Measurements from ENCODE around the gene PLK5.

PLK5 gene

DNA sequence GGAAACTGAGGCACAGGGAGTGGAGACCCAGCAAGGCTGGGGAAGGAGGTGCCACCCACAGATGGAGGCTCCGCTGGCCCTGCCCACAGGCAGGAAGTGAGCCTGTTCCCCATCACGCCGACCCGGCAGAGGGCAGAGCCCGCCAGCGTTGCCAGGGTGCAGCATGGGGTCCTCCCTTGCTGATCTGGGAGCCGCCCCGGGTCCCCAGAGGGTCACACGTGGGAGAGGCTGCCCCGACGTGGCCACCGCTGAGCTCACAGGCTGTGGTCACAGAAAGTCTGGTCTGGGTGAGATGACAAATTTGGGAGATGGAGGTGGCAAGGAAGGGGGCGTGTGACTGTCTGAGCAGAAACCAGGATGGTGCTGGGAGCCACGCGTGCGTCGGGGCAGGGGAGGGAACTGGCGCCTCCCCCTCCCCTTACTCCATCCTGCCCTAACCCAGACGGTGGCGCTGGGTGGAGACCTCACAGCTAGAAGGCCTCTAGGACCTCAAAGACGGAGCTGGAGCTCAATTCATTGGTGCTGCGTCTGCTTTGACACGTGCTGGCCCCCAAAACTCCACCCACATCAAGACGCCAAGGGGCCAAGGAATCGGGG lies 36.5 kb downstream of the PLK5 start:
- DNase-seq = no peak

DNA sequence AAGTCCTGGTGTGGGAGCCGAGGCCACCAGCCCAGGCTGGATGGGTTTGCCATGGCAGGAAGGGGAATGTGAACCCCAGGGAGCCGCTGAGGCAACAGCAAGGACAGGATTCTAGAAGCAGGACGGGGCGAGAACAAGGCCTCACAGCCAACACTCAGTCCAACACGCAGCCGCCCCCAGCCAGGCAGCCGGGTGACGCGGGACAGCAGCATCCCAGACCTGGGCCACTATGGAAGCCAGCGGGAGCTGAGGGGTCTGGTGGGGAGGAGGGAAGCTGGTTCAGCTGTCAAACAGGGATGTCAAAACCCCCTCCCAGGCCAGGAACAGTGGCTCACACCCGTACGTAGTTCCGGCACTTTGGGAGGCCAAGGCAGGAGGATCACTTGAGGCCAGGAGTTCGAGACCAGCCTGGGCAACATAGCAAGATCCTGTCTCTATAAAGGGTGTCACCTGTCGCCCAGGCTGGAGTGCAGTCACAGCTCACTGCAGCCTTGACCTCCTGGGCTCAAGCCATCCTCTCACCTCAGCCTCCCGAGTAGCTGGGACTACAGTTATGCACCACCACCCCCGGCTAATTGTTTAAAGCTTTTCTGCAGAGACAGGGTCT lies 37.5 kb downstream of the PLK5 start:
- no peak for DNase-seq

DNA sequence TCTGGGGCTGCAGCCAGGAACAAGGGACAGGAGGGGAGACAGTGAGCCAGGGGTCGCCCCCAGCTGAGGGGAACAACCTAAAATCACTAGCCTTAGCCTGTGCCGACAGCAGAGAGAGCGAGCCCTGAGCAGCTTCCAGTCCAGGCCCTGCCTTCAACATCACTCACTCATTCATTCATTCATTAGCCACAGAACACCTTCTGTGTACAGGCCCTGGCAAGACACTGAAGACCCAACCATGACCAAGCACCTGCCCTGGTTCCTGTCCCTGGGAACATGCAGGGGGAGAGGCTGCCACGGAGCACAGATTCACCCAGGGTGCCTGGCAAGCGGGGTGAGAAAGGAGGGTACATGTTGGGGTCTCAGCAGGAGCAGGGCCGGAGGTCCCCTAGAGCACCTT lies 39.4 kb downstream of the PLK5 start:
- DNase-seq = no peak

- DNase-seq = peak; percentile 87
Observed at GRCh38 chr19:1566392-1567115, 42.7 kb downstream of the PLK5 start.

DNA sequence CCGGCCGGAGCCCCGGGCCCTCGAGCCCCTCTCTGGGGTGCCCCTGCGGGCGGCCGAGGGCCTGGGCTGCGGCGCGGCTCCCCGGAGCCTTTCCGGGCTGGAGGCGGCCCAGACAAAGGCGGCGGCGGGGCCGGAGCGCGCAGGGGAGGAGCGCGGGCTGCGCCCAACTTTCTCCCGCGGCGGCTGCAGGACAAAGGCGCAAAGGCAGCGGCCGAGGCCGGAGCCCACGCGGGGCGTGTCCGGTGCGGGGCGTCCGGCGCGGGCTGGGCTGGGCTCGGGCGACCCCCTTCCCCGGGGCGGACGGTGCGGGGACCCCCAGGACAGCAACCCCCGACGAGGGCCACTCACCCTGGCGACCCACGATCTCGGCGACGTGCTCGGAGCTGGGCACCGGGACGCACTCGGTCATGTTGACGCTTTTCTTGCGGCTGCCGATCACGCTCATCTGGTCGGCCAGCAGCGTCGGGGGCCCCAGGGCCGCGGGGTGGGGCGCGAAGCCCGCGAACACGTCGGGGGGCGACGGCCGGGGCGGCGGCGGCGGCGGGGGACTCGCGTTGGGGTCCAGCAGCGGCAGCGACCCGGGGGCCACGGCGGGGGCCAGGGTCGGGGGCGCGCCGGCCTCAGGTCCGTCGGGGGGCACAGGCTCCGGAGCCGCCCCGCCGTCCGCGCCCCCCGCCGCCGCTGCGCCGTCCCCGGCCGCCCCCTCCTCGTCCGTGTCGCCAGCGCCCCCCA lies 43.4 kb downstream of the PLK5 start:
- no peak for DNase-seq

DNA sequence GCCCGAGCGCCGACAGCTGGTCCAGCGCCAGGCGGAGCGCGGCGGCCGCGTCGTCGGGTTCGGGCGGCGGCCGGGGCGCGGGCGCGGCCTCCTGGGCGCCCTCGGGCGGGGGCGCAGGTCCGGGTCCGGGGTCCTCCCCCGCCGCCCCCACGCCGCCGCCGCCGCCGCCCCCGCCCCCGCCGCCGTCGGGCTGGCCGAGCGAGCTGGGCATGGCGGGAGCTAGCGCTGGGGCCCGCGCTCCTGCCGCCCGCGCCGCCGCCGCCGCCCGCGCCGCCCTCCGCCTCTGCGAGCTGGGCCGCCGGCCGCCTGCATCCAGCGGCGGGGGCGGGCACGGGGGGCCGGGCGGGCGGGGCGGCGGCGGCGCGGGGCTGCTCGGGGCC lies 44.0 kb downstream of the PLK5 start:
- DNase-seq = no peak

GRCh38 chr19:1568320-1569019 lies 44.6 kb downstream of the PLK5 start, which contains the start of gene MEX3D:
MEX3D (minus strand) TSS chr19:1568325; CDS start chr19:1568058, 267 bp downstream.
- DNase-seq = peak; percentile 87

GRCh38 chr19:1569997-1570396 lies 46.1 kb downstream of the PLK5 start:
- no peak for DNase-seq

DNA sequence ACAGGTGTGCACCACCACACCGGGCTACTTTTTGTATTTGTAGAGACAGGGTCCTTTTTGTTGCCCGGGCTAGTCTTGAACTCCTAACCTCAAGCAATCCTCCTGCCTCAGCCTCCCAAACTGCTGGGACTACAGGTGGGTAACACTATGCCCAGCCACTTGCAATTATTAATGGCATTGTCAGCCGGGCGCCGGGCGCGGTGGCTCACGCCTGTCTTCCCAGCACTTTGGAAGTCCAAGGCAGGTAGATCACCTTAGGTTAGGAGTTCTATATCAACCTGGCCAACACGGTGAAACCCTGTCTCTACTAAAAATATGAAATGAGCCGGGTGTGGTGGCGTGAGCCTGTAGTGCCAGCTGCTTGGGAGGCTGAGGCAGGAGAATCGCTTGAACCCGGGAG lies 47.0 kb downstream of the PLK5 start:
- DNase-seq = no peak

DNA sequence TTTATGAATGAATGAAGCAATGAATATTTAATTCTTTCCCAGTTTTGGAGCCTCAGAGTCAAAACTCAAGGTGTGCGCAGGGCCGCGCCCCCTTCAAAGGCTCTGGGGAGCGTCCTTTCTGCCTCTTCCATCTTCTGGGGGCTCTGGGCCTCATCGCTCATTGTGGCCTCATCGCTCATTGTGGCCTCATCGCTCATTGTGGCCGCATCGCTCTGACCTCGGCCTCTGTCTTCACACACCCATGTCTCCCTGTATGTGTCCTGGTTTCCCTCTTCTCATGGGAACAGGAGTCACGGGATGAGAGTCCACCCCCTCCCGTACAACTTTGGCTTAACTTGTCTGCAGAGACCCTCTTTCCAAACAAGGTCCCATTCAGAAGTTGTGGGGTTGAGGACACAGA lies 47.5 kb downstream of the PLK5 start:
- no peak for DNase-seq

DNA sequence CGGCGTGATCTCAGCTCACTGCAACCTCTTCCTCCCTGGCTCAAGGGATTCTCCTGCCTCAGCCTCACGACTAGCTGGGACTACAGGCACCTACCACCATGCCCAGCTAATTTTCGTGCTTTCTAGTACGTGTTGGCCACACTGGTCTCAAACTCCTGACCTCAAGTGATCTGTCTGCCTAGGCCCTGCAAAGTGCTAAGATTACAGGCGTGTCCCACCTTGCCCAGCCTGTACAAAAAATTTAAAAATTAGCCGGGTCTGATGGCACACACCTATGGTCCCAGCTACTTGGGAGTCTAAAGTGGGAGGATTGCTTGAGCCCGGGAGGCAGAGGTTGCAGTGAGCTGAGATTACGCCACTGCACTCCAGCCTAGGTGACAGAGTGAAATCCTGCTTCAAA lies 48.9 kb downstream of the PLK5 start:
- no peak for DNase-seq

DNA sequence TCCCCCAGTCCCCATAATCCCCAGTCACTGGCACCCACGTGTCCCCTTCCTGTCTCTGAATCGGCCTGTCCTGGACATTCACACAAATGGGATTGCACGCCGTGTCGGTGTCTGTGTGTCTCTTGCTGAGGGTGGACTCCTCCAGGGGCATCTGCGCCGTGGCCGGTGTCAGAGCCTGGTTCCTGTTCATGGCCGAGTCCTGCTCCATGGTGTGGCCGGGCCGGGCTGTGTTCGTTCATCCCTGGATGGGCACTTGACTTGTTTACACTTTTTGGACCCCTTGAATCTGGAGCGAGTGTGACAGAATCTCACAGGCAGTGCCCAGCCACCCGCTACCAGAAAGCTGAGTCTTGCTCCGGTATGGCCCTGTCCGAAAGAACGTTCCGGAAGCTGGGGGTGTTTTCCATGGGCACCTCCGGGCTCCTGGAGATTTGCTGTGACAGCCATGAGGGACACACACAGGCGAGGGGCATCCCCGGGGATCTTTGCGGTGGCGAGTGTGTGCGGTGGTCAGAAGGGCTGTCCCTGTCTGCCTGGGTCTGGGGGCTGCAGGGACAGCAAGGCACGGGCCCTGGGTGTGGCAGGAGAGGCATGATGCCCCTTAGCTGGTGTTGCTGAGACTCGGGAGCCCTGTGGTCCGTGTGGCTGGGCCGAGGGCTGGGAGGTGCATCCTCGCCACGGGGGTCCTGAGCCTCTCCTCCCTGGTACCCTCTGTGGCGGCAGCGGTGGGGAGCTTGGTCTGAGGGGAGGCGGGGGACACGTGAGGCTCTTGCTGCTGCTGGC lies 50.7 kb downstream of the PLK5 start:
- no peak for DNase-seq

- no peak for DNase-seq
Observed at GRCh38 chr19:1575323-1576241, 51.7 kb downstream of the PLK5 start.

DNA sequence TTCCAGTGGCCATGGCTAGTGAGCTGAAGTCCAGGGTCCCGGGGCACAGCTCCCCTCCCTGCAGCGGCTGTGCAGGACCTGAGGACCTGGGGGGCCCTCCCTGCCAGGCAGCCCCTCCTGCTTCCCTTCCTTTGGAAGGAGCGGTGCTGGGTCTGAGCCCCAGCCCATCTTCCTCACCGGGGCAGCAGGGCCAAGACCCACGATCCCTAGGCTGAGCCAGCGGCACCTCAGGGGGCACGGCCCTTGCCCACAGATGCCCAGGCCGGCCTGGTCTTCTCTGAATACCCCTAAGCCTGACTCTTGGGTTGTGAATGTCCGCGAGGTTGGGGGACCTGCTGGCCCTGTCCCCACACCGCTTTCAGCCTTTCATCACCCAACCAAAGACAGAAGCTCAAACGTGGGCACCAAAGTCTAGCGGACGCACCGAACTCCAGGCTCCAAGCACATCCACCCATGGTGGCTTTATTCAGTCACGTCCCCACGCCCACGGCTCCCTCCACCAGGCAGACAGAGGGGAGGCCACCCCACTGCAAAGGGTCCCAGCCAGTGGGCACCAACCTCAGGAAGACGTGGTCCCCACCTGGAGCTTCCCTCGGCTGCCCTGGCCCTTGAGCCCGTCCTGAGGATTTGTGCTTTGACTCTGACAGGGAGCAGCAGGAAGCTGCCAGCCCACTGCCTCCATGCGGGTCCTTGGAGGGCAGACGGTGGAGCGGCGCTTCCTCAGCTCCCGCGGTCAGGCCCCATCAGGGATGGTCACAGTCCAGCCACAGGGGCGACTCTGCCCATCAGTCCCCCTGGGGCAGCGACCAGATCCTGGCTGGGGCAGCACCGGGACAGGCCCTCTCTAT lies 52.6 kb downstream of the PLK5 start:
- DNase-seq = no peak

DNA sequence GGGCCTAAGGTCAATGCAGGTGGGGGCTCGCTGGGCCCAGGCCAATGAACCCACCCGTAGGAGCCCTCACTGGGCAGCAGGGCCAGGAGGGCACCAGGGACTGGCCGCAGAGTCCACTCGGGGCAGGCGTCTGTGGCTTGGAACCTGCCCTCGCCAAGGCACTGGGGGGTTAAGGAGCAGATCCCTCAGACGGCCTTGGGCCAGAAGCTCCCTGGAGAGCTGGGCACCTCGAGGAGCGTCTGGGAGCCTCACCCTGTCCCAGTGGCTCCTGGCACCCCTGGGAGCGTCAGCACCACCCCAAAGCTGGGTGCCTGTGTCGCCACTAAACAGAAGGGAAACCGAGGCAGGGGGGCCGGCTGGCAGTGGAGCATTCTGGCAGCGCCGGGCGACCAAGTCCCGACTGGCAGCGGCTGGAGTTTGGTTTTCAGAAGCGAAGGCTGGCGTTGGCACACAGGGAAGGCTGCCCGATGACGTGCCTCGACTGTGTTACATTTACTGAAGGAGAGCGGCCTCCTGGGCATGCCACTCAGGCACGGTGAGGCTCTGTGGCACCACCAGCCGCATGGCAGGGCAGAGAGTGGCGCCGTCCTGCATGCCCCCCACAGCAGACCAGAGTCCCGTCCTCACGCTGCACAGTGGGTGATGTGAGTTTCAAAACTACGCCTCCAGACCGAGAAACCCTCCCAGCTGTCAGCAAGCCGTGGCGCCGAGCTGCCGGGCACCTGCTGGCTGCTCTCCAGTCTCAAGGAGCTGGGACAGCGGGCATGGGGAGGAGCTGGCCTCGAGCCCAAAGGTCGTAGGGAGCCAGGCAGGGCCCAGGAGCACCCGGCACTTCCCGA lies 53.4 kb downstream of the PLK5 start:
- DNase-seq = no peak

GRCh38 chr19:1577929-1578618 lies 54.2 kb downstream of the PLK5 start:
- DNase-seq = no peak

DNA sequence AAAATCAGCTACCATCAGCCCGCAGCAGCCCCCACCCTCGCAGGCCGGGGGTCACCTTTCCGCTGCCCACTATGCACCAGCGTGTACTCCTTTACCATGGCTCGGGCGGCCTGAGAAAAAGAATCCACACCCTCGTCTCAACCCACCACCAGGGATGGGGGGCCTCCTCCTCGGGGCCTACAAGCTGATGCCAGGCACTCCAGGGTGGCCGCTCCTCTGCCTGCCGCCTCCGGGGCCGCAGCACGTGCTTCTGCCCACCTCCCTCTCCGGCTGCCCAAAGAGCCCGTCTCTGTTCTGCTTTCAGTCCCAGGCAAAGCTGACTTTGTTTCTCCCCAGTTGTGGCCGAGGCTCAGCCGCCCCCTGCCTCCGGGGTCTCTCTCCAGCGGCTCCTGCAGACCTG lies 55.3 kb downstream of the PLK5 start:
- no peak for DNase-seq

- no peak for DNase-seq
Observed at GRCh38 chr19:1580382-1580781, 56.5 kb downstream of the PLK5 start.

GRCh38 chr19:1580957-1581356 lies 57.1 kb downstream of the PLK5 start:
- DNase-seq = no peak

All from right forelimb (tissue), 1 donor.